HPDE6-E6E7 (cell line): ENCODE data around the gene TMED8.
"Not testable (repeated sequence)": the region's sequence is repeated elsewhere in the genome, so short reads cannot be mapped to it uniquely, and the experiment has no call there.

ENCODE experiments used
- DNase-seq: peaks from one replicate; pipeline ENCODE4 v3.0.0; 2011; ENCODE audit warnings: missing footprints; ENCODE audit errors: extremely low spot score

Gene TMED8

DNA sequence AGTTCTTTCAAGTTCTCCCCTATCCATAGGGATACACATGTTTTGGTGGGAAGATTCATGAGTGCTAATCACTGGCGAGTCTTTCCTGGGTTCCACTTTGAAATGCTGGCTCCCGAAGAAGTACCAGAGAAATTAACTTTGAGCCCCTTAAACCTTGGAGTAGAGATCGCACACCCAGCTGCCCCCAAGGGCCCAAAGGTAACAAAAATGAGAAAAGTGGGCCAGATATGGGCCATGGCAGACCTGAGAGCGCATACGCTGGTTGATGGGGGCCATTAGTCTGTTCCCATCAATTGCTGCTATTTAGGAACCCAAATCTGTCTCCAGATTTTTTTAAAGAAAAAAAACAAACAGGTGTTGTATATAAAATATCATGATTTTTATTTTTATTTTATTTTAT is 53.9 kb downstream of the TMED8 start:
- no peak for DNase-seq

- no peak for DNase-seq
These were observed 54.5 kb downstream of the TMED8 start for GRCh38 chr14:77322250-77322902.

GRCh38 chr14:77320238-77320935 is 56.5 kb downstream of the TMED8 start, which contains the start of gene POMT2:
Gene POMT2 (minus strand): TSS chr14:77320883. CDS start chr14:77320681, 202 bp downstream.
- peak; percentile 81 for DNase-seq

- DNase-seq: no peak
These were observed 57.5 kb downstream of the TMED8 start for GRCh38 chr14:77319422-77319821.

- DNase-seq: not testable (repeated sequence)
These were observed 58.1 kb downstream of the TMED8 start for GRCh38 chr14:77318756-77319155.

- DNase-seq: no peak
These were observed 58.8 kb downstream of the TMED8 start for GRCh38 chr14:77318006-77318553.

DNA sequence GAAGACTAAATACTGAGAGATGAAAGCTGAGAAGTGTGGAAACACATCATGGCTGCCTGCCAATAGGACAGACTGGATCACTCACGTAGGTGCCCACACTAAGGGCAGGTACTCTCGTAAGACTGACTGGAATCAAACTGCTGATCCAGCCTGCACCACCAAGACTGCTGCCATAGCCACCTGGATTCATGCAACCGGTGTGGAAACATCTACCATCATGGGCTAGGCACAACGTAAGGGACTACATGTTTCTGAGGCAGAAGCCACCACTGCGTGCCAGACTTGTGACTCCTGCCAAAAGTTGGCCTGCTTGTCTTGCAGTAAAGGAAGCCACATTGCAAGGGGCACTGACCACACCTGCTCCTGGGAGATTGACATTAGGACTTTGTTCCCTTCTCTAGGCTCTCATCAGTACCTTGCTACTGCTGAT is 60.0 kb downstream of the TMED8 start:
- no peak for DNase-seq

GRCh38 chr14:77316195-77316505 is 60.7 kb downstream of the TMED8 start:
- no peak for DNase-seq

- no peak for DNase-seq
These were observed 62.1 kb downstream of the TMED8 start for GRCh38 chr14:77314539-77315457.

- DNase-seq: peak; percentile 60
These were observed 62.9 kb downstream of the TMED8 start for GRCh38 chr14:77314043-77314442.

DNA sequence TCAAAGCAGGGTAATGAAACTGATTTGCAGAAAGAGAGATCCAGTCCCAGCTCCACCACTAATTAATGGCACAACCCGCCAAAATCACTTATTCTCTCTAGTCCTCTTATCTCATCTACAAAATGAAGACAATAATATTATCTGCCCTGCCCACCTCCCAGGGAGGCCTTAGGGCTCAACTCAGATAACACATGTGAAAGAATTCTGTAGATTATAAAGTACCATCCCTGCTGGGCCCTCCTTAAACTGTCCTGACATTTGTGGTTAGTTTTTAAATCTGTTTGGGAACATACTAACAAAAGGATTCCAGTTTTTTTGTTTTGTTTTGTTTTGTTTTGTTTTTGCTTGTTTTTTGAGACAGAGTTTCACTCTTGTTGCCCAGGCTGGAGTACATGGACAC is 63.5 kb downstream of the TMED8 start:
- no peak for DNase-seq

- DNase-seq: no peak
These were observed 65.7 kb downstream of the TMED8 start for GRCh38 chr14:77311217-77311616.

GRCh38 chr14:77310026-77310425 is 66.9 kb downstream of the TMED8 start:
- no peak for DNase-seq

- DNase-seq: no peak
These were observed 67.8 kb downstream of the TMED8 start for GRCh38 chr14:77309131-77309530.

DNA sequence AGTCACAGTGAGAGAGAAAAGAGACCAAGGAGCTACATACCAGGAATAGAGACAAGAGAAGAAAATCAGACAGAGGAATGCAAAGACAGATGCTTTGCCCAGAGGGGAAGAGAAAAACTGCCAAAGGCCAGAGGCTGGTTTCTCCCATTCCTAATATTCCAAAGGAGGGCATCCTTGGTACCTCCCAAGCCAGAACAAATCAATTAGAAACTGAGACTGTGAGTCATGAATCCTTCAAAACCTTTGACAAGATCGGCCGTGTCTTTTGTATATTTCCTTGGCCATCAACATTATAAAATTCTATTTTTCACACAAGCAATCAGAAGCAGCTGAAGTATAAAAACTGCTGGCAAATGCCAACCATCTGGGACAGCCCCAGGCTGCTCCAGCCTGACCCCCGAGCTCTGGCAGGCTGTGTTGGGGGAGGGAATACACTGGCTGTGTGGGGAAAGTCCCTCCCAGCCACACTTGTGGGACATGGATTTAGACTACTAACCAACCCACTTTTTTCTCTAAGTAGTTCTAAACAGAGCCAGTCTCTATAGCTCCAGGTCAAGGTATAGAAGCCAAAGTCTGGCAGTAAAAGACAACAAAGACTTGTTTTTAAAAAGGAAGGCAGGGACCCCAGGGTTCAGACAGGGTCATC is 69.9 kb downstream of the TMED8 start:
- DNase-seq: no peak

GRCh38 chr14:77306416-77306815 is 70.5 kb downstream of the TMED8 start:
- DNase-seq: no peak

GRCh38 chr14:77305696-77306095 is 71.2 kb downstream of the TMED8 start:
- no peak for DNase-seq

- peak; percentile 97 for DNase-seq
These were observed 73.3 kb downstream of the TMED8 start for GRCh38 chr14:77303417-77304156.

- peak; percentile 84 for DNase-seq
These were observed 74.0 kb downstream of the TMED8 start for GRCh38 chr14:77302926-77303325.

- DNase-seq: peak; percentile 62
These were observed 75.8 kb downstream of the TMED8 start for GRCh38 chr14:77301103-77301502.

- DNase-seq: no peak
These were observed 77.1 kb downstream of the TMED8 start for GRCh38 chr14:77299771-77300170.
